Ascending aorta (tissue), 2 donors: ENCODE measurements around the gene ASB18. TPM values are rescaled to one million over a fixed set of nuclear protein-coding genes. Genes with fewer than 3 reads are reported as not detected.

Experiments
- DNase-seq, 2 donors: peaks; one replicate each; pipeline ENCODE4 v3.0.0-alpha.2; 2019; ENCODE audit warnings: low spot score in 2 of 2
- H3K27ac ChIP-seq, 2 donors: fragments of 200-600 bp; sonication (generic); one replicate each; pipeline ENCODE4 v1.5.1; 2016 to 2017; ENCODE audit warnings: mild to moderate bottlenecking in 1 of 2
- H3K27me3 ChIP-seq: fragments of 200-600 bp; sonication (generic); one replicate; pipeline ENCODE4 v1.5.1; 2017
- H3K36me3 ChIP-seq, 2 donors: fragments of 200-600 bp; sonication (generic); one replicate each; pipeline ENCODE4 v1.5.1; 2016
- H3K4me1 ChIP-seq, 2 donors: fragments of 200-600 bp; sonication (generic); one replicate each; pipeline ENCODE4 v1.5.1; 2016 to 2017; ENCODE audit warnings: mild to moderate bottlenecking in 1 of 2
- H3K4me3 ChIP-seq, 2 donors: fragments of 200-600 bp; sonication (generic); one replicate each; pipeline ENCODE4 v1.5.1; 2016 to 2017; ENCODE audit warnings: mild to moderate bottlenecking in 1 of 2
- H3K9me3 ChIP-seq, 2 donors: fragments of 200-600 bp; sonication (generic); one replicate each; pipeline ENCODE4 v1.5.1; 2016
- intact Hi-C: fragments of 100-400 bp; cut with DNase I; formaldehyde crosslinking; loops from one replicate; pipeline ENCODE4 v1.15.1; 2023
- total RNA-seq: library from RNA; depleted of rRNA; stranded (reverse); fragments of >200 nt; gene quantifications from one replicate; pipeline ENCODE4 v1.1.0, GENCODE V29; 2016
- TF ChIP-seq, protein P1 (sequence below), 3 experiments: fragments of 200-600 bp in 2 of 3; fragments of 450-650 bp in 1 of 3; sonication (generic) in 2 of 3; IDR thresholded peaks; one replicate each; pipeline ENCODE4 v1.5.1; 2016 to 2019; ENCODE audit warnings: antibody characterized with exemption in 3 of 3, mild to moderate bottlenecking in 1 of 3, moderate library complexity in 1 of 3

The ASB18 gene
- total RNA-seq, 1 donor from 2014 or later: not detected

DNA sequence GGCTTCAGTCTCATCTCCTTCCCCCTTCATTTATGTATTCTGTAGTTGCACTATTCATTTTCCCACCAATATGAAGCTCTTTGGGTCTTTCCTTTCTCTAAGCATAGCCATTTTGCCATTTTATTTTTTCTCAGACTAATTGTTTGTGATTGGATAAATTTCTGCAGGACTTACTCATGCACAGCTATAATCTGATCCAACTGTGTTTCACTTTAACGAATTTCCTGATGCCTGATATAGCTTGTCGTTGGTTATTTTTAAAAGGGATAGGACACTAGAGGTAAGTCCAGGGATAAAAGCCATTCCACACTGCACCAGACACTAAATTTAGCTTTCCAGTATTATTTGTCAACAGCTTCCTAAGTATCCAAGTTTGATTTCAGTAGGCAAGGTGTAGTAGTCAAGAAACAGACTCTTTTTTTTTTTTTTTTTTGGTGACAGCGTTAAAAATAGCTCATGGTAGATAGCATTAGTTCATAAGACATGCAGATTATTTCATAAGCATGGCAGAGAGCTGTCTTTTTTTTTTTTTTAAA, 17.4 kb downstream of the ASB18 start:
- Histone ChIP-seq H3K4me3 (no peak overlapping the region), H3K9me3 (no peaks in the 10 kb centered on the region), H3K27ac (no peak overlapping the region), H3K27me3 (no peaks in the 10 kb centered on the region), H3K4me1 (no peaks in the 10 kb centered on the region), H3K36me3 (no peaks in the 10 kb centered on the region)
- intact Hi-C loops: no loop called here
- TF ChIP-seq, protein P1, sequence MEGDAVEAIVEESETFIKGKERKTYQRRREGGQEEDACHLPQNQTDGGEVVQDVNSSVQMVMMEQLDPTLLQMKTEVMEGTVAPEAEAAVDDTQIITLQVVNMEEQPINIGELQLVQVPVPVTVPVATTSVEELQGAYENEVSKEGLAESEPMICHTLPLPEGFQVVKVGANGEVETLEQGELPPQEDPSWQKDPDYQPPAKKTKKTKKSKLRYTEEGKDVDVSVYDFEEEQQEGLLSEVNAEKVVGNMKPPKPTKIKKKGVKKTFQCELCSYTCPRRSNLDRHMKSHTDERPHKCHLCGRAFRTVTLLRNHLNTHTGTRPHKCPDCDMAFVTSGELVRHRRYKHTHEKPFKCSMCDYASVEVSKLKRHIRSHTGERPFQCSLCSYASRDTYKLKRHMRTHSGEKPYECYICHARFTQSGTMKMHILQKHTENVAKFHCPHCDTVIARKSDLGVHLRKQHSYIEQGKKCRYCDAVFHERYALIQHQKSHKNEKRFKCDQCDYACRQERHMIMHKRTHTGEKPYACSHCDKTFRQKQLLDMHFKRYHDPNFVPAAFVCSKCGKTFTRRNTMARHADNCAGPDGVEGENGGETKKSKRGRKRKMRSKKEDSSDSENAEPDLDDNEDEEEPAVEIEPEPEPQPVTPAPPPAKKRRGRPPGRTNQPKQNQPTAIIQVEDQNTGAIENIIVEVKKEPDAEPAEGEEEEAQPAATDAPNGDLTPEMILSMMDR (IDR thresholded peaks at IDR 0.05): no peak
- no peak for DNase-seq

GRCh38 chr2:236244256-236244655, 19.9 kb downstream of the ASB18 start:
- TF ChIP-seq, protein P1 (IDR thresholded peaks at IDR 0.05): no peak
- no peaks in the 10 kb centered on the region for H3K4me1 ChIP-seq
- DNase-seq: no peak
- intact Hi-C loops: no loop called here
- H3K4me3 ChIP-seq: no peak overlapping the region
- H3K27me3 ChIP-seq: no peaks in the 10 kb centered on the region
- no peak overlapping the region for H3K27ac ChIP-seq
- H3K36me3 ChIP-seq: no peaks in the 10 kb centered on the region
- no peaks in the 10 kb centered on the region for H3K9me3 ChIP-seq

DNA sequence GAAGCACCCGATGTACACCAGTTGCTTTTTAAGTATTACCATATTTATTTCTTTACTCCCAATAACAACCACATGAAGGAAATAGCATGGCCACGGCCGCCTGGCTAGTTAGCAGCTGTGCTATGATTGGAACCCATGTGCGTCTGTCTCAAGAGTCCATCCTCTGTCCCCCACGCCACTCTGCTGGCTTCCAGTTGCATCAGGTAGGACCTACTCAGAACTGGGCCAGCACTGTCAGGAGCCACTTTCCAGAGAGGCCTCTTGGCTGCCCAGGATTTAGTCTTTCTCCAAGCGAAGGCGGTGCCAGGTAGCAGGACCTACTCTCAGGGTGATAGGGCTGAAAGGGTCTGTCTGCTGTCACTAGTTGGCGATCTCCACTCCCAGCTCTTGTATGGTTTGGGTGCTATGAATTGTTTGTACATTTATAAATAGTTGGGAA, 22.1 kb downstream of the ASB18 start:
- TF ChIP-seq, protein P1 (IDR thresholded peaks at IDR 0.05): no peak
- Histone ChIP-seq H3K9me3 (no peaks in the 10 kb centered on the region), H3K36me3 (no peaks in the 10 kb centered on the region), H3K27ac (no peak overlapping the region), H3K4me3 (no peak overlapping the region), H3K4me1 (no peaks in the 10 kb centered on the region), H3K27me3 (no peaks in the 10 kb centered on the region)
- DNase-seq: no peak
- intact Hi-C loops: no loop called here

- TF ChIP-seq, protein P1 (IDR thresholded peaks at IDR 0.05): no peak
- H3K36me3 ChIP-seq: no peaks in the 10 kb centered on the region
- H3K9me3 ChIP-seq: no peaks in the 10 kb centered on the region
- no peak overlapping the region for H3K4me3 ChIP-seq
- peaks cover 5% of the 10 kb centered on the region for H3K27me3 ChIP-seq
- no peak for DNase-seq
- H3K27ac ChIP-seq: no peak overlapping the region
- intact Hi-C loops: no loop called here
- H3K4me1 ChIP-seq: no peaks in the 10 kb centered on the region
These were observed 22.8 kb downstream of the ASB18 start for GRCh38 chr2:236241181-236242056.

DNA sequence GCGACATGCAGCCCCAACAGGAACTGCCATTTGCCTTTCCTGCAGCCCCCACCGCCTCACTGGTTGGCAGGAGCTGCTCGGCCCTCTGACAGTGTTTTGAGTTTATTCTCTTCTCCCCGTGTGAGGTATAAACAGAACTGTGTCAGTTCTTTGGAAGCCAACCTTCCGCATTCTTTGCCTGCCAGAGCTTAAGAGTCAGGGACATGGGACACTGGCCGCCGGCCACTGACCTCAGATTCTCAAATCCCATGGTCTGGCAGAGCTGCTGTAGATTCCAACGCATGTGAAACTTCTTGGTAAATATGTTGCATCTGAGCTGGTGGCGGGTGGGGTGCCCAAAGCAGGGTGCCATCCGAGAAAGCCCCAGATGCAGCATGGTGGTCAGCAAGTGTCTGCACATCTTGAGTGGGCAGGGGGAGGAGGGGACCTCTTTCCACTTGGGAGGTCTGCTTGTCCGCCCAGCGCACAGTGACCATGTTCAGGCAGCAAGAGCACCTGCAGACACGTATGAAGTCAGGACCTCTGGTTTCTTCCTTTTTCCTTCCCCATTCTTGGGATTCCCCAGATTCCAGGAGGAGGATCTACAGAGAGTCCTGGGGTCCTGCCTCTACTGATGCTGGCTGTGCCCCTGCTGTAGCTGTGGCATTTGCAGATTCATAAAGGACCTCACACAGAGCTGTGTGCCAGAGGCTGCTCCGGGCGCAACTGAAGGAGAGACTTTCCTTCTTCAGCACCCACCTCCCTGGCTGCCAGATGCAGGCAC, 23.8 kb downstream of the ASB18 start:
- DNase-seq: no peak
- Histone ChIP-seq H3K4me1 (no peaks in the 10 kb centered on the region), H3K4me3 (no peak overlapping the region), H3K27ac (no peak overlapping the region), H3K27me3 (peaks cover 5% of the 10 kb centered on the region), H3K9me3 (no peaks in the 10 kb centered on the region), H3K36me3 (no peaks in the 10 kb centered on the region)
- TF ChIP-seq, protein P1 (IDR thresholded peaks at IDR 0.05): no peak
- intact Hi-C loops: no loop called here
